Measurements from ENCODE around the gene CCL22. TPM values are rescaled to one million over a fixed set of nuclear protein-coding genes. Genes with fewer than 3 reads are reported as not detected.
"Not testable (repeated sequence)": the region's sequence is repeated elsewhere in the genome, so short reads cannot be mapped to it uniquely, and the experiment has no call there.

Gene CCL22
- total and polyA plus RNA-seq, 4 donors, result 0.10 to 0.14 TPM; not detected in 2

- Histone ChIP-seq H3K27me3 (ENCODE audit: control insufficient read depth, insufficient read depth, low read length) (no peaks in the 10 kb centered on the region), H3K4me3 (ENCODE audit: low read depth, low read length) (no peak overlapping the region), H3K36me3 (ENCODE audit: control insufficient read depth, insufficient read depth, low read length) (no peaks in the 10 kb centered on the region), H3K4me1 (ENCODE audit: control insufficient read depth, insufficient read depth, low read length) (no peaks in the 10 kb centered on the region), H3K27ac (ENCODE audit: low read depth, low read length) (no peak overlapping the region), H3K9me3 (ENCODE audit: control insufficient read depth, insufficient read depth, low read length) (no peaks in the 10 kb centered on the region)
- no peak for DNase-seq (ENCODE audit: low read depth in 4 of 6, low spot score in 6 of 6)
- 100% methylated on average over 1 of the region's 1 CpG for WGBS (ENCODE audit: insufficient coverage)
Observed at GRCh38 chr16:57325458-57325857, 33.1 kb upstream of the CCL22 start.

DNA sequence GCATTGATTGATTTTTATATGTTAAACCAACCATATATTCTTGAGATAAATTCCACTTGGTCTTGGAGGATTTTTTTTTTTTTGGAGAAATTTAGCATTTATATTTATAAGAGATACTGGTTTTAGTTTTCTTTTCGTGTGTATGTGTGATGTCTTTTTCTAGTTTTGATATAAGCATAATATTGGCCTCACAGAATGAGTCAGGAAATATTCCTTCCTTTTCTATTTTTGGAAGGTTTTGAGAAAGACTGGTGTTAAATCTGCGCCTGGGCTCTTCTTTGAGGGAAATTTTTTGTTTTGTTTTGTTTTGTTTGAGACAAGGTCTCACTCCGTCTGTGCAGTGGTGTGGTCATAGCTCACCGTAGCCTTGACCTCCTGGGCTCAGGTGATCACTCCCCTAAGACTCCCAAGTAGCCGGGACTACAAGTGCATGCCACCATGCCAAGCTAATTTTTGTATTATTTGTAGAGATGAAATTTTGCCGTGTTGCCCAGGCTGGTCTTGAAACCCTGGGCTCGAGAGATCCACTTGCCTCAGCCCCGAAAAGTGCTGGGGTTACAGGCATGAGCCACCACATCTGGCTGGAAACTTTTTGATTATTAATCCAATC is 28.8 kb upstream of the CCL22 start:
- Histone ChIP-seq H3K9me3 (ENCODE audit: control insufficient read depth, insufficient read depth, low read length) (no peaks in the 10 kb centered on the region), H3K27me3 (ENCODE audit: control insufficient read depth, insufficient read depth, low read length) (no peaks in the 10 kb centered on the region), H3K4me1 (ENCODE audit: control insufficient read depth, insufficient read depth, low read length) (no peaks in the 10 kb centered on the region), H3K36me3 (ENCODE audit: control insufficient read depth, insufficient read depth, low read length) (no peaks in the 10 kb centered on the region), H3K4me3 (ENCODE audit: low read depth, low read length) (no peak overlapping the region), H3K27ac (ENCODE audit: low read depth, low read length) (no peak overlapping the region)
- DNase-seq (ENCODE audit: low read depth in 4 of 6, low spot score in 6 of 6), result no peak
- 80% methylated on average over 1 of the region's 8 CpGs for WGBS (ENCODE audit: insufficient coverage)

DNA sequence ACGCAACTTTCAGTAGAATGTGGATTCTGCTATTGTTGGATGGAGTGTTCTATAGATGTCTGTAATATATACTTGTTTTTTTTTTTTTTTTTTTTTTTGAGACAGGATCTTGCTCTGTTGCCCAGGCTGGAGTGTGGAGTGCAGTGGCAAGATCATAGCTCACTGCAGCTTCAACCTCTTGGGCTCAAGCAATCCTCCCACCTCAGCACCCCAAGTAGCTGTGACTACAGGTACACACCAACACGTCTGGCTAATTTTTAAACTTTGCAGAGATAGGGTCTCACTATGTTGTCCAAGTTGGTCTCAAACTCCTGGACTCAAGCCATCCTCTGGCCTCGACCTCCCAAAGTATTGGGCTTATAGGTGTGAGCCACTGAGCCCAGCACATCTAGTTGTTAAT is 27.2 kb upstream of the CCL22 start:
- no peak for DNase-seq (ENCODE audit: low read depth in 4 of 6, low spot score in 6 of 6)
- Histone ChIP-seq H3K27ac (ENCODE audit: low read depth, low read length) (no peak overlapping the region), H3K4me3 (ENCODE audit: low read depth, low read length) (no peak overlapping the region), H3K4me1 (ENCODE audit: control insufficient read depth, insufficient read depth, low read length) (no peaks in the 10 kb centered on the region), H3K36me3 (ENCODE audit: control insufficient read depth, insufficient read depth, low read length) (no peaks in the 10 kb centered on the region), H3K27me3 (ENCODE audit: control insufficient read depth, insufficient read depth, low read length) (no peaks in the 10 kb centered on the region), H3K9me3 (ENCODE audit: control insufficient read depth, insufficient read depth, low read length) (no peaks in the 10 kb centered on the region)
- WGBS (ENCODE audit: insufficient coverage), result 80% methylated on average over 1 of the region's 3 CpGs

DNA sequence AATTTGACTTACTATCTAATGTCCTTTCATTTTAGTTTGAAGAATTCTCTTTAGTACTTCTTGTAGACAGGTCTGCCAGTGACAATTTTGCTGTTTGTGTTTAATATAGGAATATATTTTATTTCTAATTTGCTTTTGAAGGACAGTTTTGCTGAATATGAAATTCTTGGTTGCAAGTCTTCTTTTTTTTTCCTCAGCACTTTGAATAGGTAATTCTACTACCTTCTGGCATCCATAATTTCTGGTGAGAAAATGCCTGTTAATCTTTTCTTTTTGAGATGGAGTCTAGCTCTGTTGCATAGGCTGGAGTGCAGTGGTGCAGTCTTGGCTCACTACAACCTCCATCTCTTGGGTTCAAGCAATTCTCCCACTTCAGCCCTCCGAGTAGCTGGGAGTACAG is 25.2 kb upstream of the CCL22 start:
- no peaks in the 10 kb centered on the region for H3K4me1 ChIP-seq (ENCODE audit: control insufficient read depth, insufficient read depth, low read length)

GRCh38 chr16:57335366-57335765 is 23.2 kb upstream of the CCL22 start:
- no peak for DNase-seq (ENCODE audit: low read depth in 4 of 6, low spot score in 6 of 6)
- Histone ChIP-seq H3K36me3 (ENCODE audit: control insufficient read depth, insufficient read depth, low read length) (no peaks in the 10 kb centered on the region), H3K27ac (ENCODE audit: low read depth, low read length) (no peak overlapping the region), H3K9me3 (ENCODE audit: control insufficient read depth, insufficient read depth, low read length) (no peaks in the 10 kb centered on the region), H3K4me3 (ENCODE audit: low read depth, low read length) (no peak overlapping the region), H3K27me3 (ENCODE audit: control insufficient read depth, insufficient read depth, low read length) (no peaks in the 10 kb centered on the region), H3K4me1 (ENCODE audit: control insufficient read depth, insufficient read depth, low read length) (no peaks in the 10 kb centered on the region)
- WGBS (ENCODE audit: insufficient coverage), result no CpG with 5 or more reads among the region's 4 CpGs

More for the DNA sequence above, 25.2 kb upstream of the CCL22 start:
- DNase-seq (ENCODE audit: low read depth in 4 of 6, low spot score in 6 of 6), result no peak
- Histone ChIP-seq H3K36me3 (ENCODE audit: control insufficient read depth, insufficient read depth, low read length) (no peaks in the 10 kb centered on the region), H3K9me3 (ENCODE audit: control insufficient read depth, insufficient read depth, low read length) (no peaks in the 10 kb centered on the region), H3K27ac (ENCODE audit: low read depth, low read length) (no peak overlapping the region), H3K4me3 (ENCODE audit: low read depth, low read length) (no peak overlapping the region), H3K27me3 (ENCODE audit: control insufficient read depth, insufficient read depth, low read length) (no peaks in the 10 kb centered on the region)
- no CpG with 5 or more reads among the region's 1 CpG for WGBS (ENCODE audit: insufficient coverage)

- DNase-seq (ENCODE audit: low read depth in 4 of 6, low spot score in 6 of 6), result no peak
- Histone ChIP-seq H3K9me3 (ENCODE audit: control insufficient read depth, insufficient read depth, low read length) (no peaks in the 10 kb centered on the region), H3K27me3 (ENCODE audit: control insufficient read depth, insufficient read depth, low read length) (no peaks in the 10 kb centered on the region), H3K27ac (ENCODE audit: low read depth, low read length) (no peak overlapping the region), H3K36me3 (ENCODE audit: control insufficient read depth, insufficient read depth, low read length) (no peaks in the 10 kb centered on the region), H3K4me1 (ENCODE audit: control insufficient read depth, insufficient read depth, low read length) (no peaks in the 10 kb centered on the region), H3K4me3 (ENCODE audit: low read depth, low read length) (no peak overlapping the region)
- WGBS (ENCODE audit: insufficient coverage), result 79% methylated on average over 4 of the region's 6 CpGs
Observed at GRCh38 chr16:57341062-57341440, 17.5 kb upstream of the CCL22 start.

DNA sequence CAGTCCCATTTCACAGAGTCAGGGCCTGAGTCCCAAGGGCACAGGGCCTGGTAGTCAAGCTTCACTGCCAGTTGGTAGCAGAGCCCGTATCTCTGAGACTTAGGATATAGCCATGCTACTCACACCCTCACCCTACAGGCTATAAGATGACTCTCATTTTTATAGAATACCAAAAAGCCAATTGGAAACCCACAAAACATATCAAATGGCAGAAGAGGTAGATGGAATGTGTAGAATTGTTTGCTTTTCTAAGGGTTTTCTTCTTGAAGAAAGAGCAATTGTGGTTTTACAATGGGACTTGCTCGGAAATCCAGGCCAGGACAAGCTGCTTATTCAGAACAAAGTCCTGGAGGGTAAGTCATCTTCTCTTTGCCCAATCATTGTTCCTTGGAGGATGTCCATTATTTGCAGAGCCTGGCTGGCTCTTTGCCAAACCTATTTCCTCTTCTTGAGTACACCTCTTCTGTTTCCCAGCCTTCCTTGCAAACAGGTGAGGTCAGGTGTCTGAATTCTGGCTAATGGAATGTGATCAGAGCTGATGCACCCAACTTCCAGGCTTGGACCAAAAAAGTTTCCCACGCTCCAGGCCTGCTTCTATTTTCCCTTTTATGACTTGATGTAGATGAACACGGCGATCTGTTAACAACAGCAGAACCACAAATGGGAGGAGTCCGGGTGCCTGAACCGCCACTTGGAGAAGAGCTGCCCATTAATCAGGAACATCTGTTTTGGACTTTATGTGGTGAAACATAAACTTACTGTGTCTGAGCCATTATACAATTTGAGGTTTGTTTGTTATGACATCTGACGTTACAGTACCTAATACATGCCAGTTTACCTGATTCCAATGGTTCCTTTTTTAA is 16.9 kb upstream of the CCL22 start:
- Histone ChIP-seq H3K27me3 (ENCODE audit: control insufficient read depth, insufficient read depth, low read length) (no peaks in the 10 kb centered on the region), H3K9me3 (ENCODE audit: control insufficient read depth, insufficient read depth, low read length) (no peaks in the 10 kb centered on the region), H3K27ac (ENCODE audit: low read depth, low read length) (no peak overlapping the region), H3K4me3 (ENCODE audit: low read depth, low read length) (no peak overlapping the region), H3K36me3 (ENCODE audit: control insufficient read depth, insufficient read depth, low read length) (no peaks in the 10 kb centered on the region), H3K4me1 (ENCODE audit: control insufficient read depth, insufficient read depth, low read length) (no peaks in the 10 kb centered on the region)
- no peak for DNase-seq (ENCODE audit: low read depth in 4 of 6, low spot score in 6 of 6)
- WGBS (ENCODE audit: insufficient coverage), result 81% methylated on average over 5 of the region's 8 CpGs

DNA sequence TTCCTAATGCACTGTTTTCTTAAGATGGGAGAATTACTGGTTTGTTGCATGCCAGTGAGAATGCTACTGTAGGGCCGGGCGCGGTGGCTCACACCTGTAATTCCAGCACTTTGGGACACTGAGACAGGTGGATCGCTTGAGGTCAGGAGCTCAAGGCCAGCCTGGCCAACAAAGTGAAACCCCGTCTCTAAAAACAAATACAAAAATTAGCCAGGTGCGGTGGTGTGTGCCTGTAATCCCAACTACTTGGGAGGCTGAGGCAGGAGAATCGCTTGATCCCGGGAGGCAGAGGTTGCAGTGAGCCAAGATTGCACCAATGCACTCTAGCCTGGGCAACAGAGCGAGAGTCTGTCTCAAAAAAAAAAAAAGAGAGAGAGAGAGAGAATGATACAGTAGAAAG is 16.0 kb upstream of the CCL22 start:
- H3K4me1 ChIP-seq (ENCODE audit: control insufficient read depth, insufficient read depth, low read length); H3K27ac ChIP-seq (ENCODE audit: low read depth, low read length); H3K36me3 ChIP-seq (ENCODE audit: control insufficient read depth, insufficient read depth, low read length); DNase-seq (ENCODE audit: low read depth in 4 of 6, low spot score in 6 of 6); H3K27me3 ChIP-seq (ENCODE audit: control insufficient read depth, insufficient read depth, low read length); H3K9me3 ChIP-seq (ENCODE audit: control insufficient read depth, insufficient read depth, low read length); H3K4me3 ChIP-seq (ENCODE audit: low read depth, low read length): not testable (repeated sequence)
- 98% methylated on average over 7 of the region's 9 CpGs for WGBS (ENCODE audit: insufficient coverage)

DNA sequence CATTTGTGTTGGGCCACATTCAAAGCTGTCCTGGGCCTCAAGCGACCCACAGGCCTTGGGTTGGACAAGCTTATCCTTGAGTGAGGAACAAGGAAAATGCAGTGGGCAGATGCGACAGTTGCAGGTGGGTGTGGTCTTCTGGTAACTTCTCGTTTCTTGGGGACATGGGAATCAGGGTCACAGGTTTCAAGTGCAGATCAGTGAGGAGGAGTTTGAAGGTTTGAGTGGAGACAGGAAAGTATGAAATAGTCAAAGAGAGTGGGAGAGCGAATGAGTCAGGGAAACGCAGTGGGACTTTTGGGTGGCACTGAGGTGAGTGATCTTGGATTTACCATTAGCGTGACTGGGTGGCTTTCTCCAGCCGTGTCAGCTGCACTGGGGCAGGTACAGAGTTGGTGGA is 15.4 kb upstream of the CCL22 start:
- Histone ChIP-seq H3K4me3 (ENCODE audit: low read depth, low read length) (no peak overlapping the region), H3K4me1 (ENCODE audit: control insufficient read depth, insufficient read depth, low read length) (no peaks in the 10 kb centered on the region), H3K27ac (ENCODE audit: low read depth, low read length) (no peak overlapping the region), H3K9me3 (ENCODE audit: control insufficient read depth, insufficient read depth, low read length) (no peaks in the 10 kb centered on the region), H3K36me3 (ENCODE audit: control insufficient read depth, insufficient read depth, low read length) (no peaks in the 10 kb centered on the region), H3K27me3 (ENCODE audit: control insufficient read depth, insufficient read depth, low read length) (no peaks in the 10 kb centered on the region)
- 88% methylated on average over 7 of the region's 7 CpGs for WGBS (ENCODE audit: insufficient coverage)
- DNase-seq (ENCODE audit: low read depth in 4 of 6, low spot score in 6 of 6), result no peak

DNA sequence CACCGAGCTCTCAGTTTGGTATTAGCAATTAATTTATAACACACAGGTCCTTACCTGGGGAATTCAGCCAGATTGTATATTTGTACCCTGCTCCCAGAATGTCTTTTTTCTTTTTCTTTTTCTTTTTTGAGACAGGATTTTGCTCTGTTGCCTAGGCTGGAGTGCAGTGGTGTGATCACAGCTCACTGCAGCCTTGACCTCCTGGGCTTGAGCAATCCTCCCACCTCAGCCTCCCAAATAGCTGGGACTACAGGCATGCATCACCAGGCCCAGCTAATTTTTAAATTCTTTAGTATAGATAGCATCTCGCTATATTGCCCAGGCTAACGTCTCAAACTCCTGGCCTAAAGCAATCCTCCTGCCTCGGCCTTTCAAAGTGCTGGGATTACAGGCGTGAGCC is 14.5 kb upstream of the CCL22 start:
- not testable (repeated sequence) for H3K4me1 ChIP-seq (ENCODE audit: control insufficient read depth, insufficient read depth, low read length); H3K36me3 ChIP-seq (ENCODE audit: control insufficient read depth, insufficient read depth, low read length); DNase-seq (ENCODE audit: low read depth in 4 of 6, low spot score in 6 of 6); H3K4me3 ChIP-seq (ENCODE audit: low read depth, low read length); H3K27ac ChIP-seq (ENCODE audit: low read depth, low read length); H3K9me3 ChIP-seq (ENCODE audit: control insufficient read depth, insufficient read depth, low read length); H3K27me3 ChIP-seq (ENCODE audit: control insufficient read depth, insufficient read depth, low read length)
- 92% methylated on average over 2 of the region's 5 CpGs for WGBS (ENCODE audit: insufficient coverage)
